HG03460 (cell line): Measurements from ENCODE around the gene CCZ1B.
"Not testable (repeated sequence)": the region's sequence is repeated elsewhere in the genome, so short reads cannot be mapped to it uniquely, and the experiment has no call there.

Source experiments
- ATAC-seq: cut with Tn5 transposase; IDR thresholded peaks from one replicate; pipeline ENCODE4 v1.9.1; 2021; ENCODE audit not compliant: unreplicated experiment

CCZ1B gene

GRCh38 chr7:6826151-6826550 is at the start of gene CCZ1B:
Gene CCZ1B, minus strand, starts transcription at chr7:6826275. Its CDS starts 78 bp downstream, at chr7:6826197.
- ATAC-seq, result peak; percentile 98

GRCh38 chr7:6875022-6875421 is 48.9 kb upstream of the CCZ1B start:
- ATAC-seq, result not testable (repeated sequence)

GRCh38 chr7:6872246-6872945 is 46.3 kb upstream of the CCZ1B start:
- not testable (repeated sequence) for ATAC-seq

- ATAC-seq, result not testable (repeated sequence)
Observed at GRCh38 chr7:6871421-6872144, 45.5 kb upstream of the CCZ1B start.

- ATAC-seq, result not testable (repeated sequence)
Observed at GRCh38 chr7:6864751-6865150, 38.7 kb upstream of the CCZ1B start.

- ATAC-seq, result not testable (repeated sequence)
Observed at GRCh38 chr7:6864188-6864587, 38.1 kb upstream of the CCZ1B start.

GRCh38 chr7:6862876-6863275 is 36.8 kb upstream of the CCZ1B start:
- ATAC-seq, result not testable (repeated sequence)

- not testable (repeated sequence) for ATAC-seq
Observed at GRCh38 chr7:6857721-6858314, 31.7 kb upstream of the CCZ1B start.

DNA sequence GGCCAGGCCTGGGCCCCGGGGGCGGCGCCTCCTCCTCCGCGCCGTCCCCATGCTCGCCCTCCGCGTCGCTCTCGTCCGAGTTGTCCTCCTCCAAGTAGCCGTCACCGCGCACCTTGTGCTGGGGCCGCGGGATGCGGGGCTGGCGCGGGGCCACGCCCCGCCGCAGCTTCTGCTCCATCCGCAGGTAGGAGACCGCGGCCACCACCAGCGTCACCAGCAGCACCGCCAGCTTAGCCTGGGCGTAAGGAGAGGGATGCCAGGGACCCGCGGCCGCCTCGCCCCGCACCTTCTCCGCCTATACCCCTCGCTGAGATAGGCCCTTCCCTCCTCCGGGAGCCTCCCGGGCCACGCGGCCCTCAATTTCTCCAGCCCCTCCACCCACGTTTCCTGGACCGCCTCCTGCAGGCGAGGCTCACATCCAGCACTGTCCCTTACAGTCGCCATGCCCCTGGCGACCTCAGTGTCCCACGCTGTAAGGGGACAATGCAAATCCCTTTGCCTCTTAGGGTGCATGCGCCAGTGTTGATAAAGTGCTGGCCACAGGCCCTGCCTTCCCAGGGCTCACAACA is 29.6 kb upstream of the CCZ1B start:
- not testable (repeated sequence) for ATAC-seq

- not testable (repeated sequence) for ATAC-seq
Observed at GRCh38 chr7:6854747-6855562, 28.9 kb upstream of the CCZ1B start.

- ATAC-seq, result not testable (repeated sequence)
Observed at GRCh38 chr7:6853681-6854080, 27.6 kb upstream of the CCZ1B start.

- not testable (repeated sequence) for ATAC-seq
Observed at GRCh38 chr7:6849127-6849526, 23.1 kb upstream of the CCZ1B start.

DNA sequence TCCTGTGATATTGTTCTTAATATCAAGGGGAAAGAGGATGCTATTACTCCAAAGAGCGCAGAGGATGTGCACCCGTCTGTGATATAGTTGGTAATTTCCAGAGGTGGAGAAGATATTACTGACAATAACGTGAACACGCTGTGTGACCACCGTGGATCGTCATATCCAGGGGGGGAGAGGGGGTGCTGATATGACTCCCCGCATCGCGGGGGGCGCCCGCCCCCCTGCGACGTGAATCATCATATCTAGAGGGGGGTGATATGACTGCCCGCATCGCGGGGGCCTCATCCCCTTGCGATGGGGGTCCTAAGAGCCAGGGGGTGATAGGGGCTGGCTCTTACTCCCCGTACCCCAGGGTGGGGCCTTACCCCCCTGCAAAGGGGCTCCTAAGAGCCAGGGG is 21.7 kb upstream of the CCZ1B start:
- ATAC-seq, result not testable (repeated sequence)

- not testable (repeated sequence) for ATAC-seq
Observed at GRCh38 chr7:6845971-6846449, 19.9 kb upstream of the CCZ1B start.

DNA sequence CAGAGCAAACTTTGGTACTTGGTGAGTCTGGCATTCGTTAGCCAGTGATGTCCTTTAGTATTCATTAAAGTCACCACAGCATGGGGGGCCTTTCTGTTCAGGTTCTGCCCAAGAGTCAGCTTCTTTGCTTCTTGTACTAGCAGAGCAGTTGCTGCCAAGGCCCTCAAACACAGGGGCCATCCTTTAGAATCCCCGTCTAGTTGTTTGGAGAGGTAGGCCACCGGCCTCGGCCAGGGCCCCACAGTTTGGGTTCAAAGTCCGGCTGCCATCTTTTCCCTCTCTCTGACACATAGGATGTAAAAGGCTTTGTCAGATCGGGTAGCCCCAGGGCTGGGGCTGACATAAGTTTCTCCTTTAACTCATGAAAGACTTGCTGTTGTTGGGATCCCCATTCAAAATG is 17.6 kb upstream of the CCZ1B start:
- ATAC-seq, result not testable (repeated sequence)

GRCh38 chr7:6843092-6843491 is 17.0 kb upstream of the CCZ1B start:
- ATAC-seq, result not testable (repeated sequence)

- not testable (repeated sequence) for ATAC-seq
Observed at GRCh38 chr7:6842278-6842921, 16.3 kb upstream of the CCZ1B start.

- not testable (repeated sequence) for ATAC-seq
Observed at GRCh38 chr7:6837081-6837480, 11.0 kb upstream of the CCZ1B start.

GRCh38 chr7:6835521-6835920 is 9.4 kb upstream of the CCZ1B start:
- not testable (repeated sequence) for ATAC-seq

DNA sequence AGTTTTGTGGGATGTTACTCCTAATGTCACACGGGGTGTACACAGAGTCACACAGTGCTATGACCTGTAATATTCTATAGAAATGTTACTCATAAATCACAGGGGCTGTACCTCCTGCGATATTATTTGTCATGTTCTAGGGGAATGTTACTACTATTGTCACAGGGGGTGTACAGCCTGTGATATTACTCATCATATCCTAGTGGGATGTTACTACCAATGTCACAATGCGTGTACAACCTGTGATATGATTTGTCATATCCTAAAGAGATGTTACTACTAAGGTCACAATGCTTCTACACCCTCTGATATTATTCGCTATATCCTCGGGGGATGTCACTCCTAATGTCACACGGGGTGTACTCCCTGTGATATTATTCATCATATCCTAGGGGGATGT is 7.6 kb upstream of the CCZ1B start:
- no peak for ATAC-seq
